K562 (cell line): ENCODE measurements around the gene AMH. TPM values are rescaled to one million over a fixed set of nuclear protein-coding genes. Genes with fewer than 3 reads are reported as not detected.

ENCODE experiments used
- ATAC-seq: fragments of 200-7000 bp; cut with Tn5 transposase; 3 replicates; pipeline ENCODE4 v1.9.1; 2020; ENCODE audit warnings: moderate library complexity
- BruUV-seq: library from RNA; stranded (reverse); fragments of 400-500 nt; replicated peaks from 2 replicates; lab custom pipeline; 2021; lab: Mats Ljungman, UMichigan
- CTCF ChIA-PET: fragments of 300-600 bp; formaldehyde crosslinking; extraction: SDS; loops from one replicate; lab custom pipeline; 2021; ENCODE audit warnings: low intra/inter-chr PET ratio; lab: Yijun Ruan, JAX
- POLR2A ChIA-PET: fragments of 300-600, 350-650 bp; sonication (Branson Sonifier 250); formaldehyde crosslinking; extraction: SDS; loops from one replicate; lab custom pipeline; 2021; ENCODE audit warnings: antibody characterized with exemption, inconsistent platforms; lab: Yijun Ruan, JAX
- DNase-seq, 4 experiments: peaks; one replicate each; pipeline versions ENCODE4 v3.0.0 to v3.0.0-alpha.2; 2011 to 2018; ENCODE audit warnings: low spot score in 3 of 4, mixed read lengths in 3 of 4; ENCODE audit errors: extremely low read depth in 1 of 4
- FAIRE-seq: peaks from 2 replicates; lab custom pipeline; 2011; peaks lifted over from hg19 to GRCh38; lab: Jason Lieb, UNC
- H2AFZ ChIP-seq: 2 replicates; pipeline ENCODE4 v1.6.0; 2011; ENCODE audit warnings: low read depth, low read length, control low read depth, inconsistent platforms
- H3K27ac ChIP-seq: fragments of 200-600 bp; 3 replicates; pipeline ENCODE4 v1.8.0; 2011; ENCODE audit warnings: low read depth, mild to moderate bottlenecking, control low read depth, inconsistent platforms, low read length, moderate library complexity, mixed read lengths; ENCODE audit errors: extremely low read depth
- H3K27me3 ChIP-seq, 2 experiments: fragments of 300-600 bp in 1 of 2; 2 replicates in 1 of 2; 3 replicates in 1 of 2; pipeline versions ENCODE4 v1.6.0 to v1.8.0; 2011; ENCODE audit warnings: inconsistent platforms in 2 of 2, low read length in 2 of 2, mild to moderate bottlenecking in 1 of 2, mixed read lengths in 1 of 2, moderate library complexity in 1 of 2; ENCODE audit not compliant: control insufficient read depth in 2 of 2, insufficient read depth in 2 of 2
- H3K36me3 ChIP-seq: fragments of 300-600 bp; 3 replicates; pipeline ENCODE4 v1.8.0; 2011; ENCODE audit warnings: mild to moderate bottlenecking, low read length, inconsistent platforms; ENCODE audit not compliant: control insufficient read depth, insufficient read depth
- H3K4me1 ChIP-seq, 2 experiments: fragments of 200-600 bp in 1 of 2; replicated peaks in 1 of 2; 2 replicates in 1 of 2; 3 replicates in 1 of 2; pipeline versions ENCODE4 v1.5.1 to v1.8.0; 2011; ENCODE audit warnings: inconsistent platforms in 2 of 2, low read length in 2 of 2, mild to moderate bottlenecking in 1 of 2, mixed read lengths in 1 of 2, moderate library complexity in 1 of 2; ENCODE audit not compliant: control insufficient read depth in 2 of 2, insufficient read depth in 2 of 2
- H3K4me2 ChIP-seq: 2 replicates; pipeline ENCODE4 v1.6.1; 2011; ENCODE audit warnings: low read length, control low read depth, inconsistent platforms, mixed read lengths; ENCODE audit not compliant: insufficient read depth
- H3K4me3 ChIP-seq: fragments of 200-600 bp; sonication (generic), shearing (Covaris generic); 2 replicates; pipeline ENCODE4 v1.5.1; 2016; ENCODE audit warnings: control low read depth, inconsistent platforms
- H3K79me2 ChIP-seq: fragments of 200-600 bp; 3 replicates; pipeline ENCODE4 v1.8.0; 2011; ENCODE audit warnings: low read length, inconsistent platforms; ENCODE audit not compliant: control insufficient read depth, insufficient read depth
- H3K9ac ChIP-seq, 2 experiments: 2 replicates each; pipeline versions ENCODE4 v1.6.0 to v1.6.1; 2011; ENCODE audit warnings: low read depth in 2 of 2, low read length in 2 of 2, control low read depth in 1 of 2, inconsistent platforms in 1 of 2, mild to moderate bottlenecking in 1 of 2, mixed read lengths in 1 of 2; ENCODE audit not compliant: insufficient read depth in 1 of 2
- H3K9me1 ChIP-seq: one replicate; pipeline ENCODE4 v1.6.0; 2011; ENCODE audit warnings: inconsistent platforms, mild to moderate bottlenecking, low read length, moderate library complexity; ENCODE audit not compliant: control insufficient read depth, insufficient read depth
- H3K9me3 ChIP-seq: replicated peaks from 2 replicates; pipeline ENCODE4 v1.5.1; 2011; ENCODE audit warnings: low read depth, low read length, inconsistent platforms; ENCODE audit not compliant: control insufficient read depth, insufficient read depth
- H4K20me1 ChIP-seq: replicated peaks from 2 replicates; pipeline ENCODE4 v1.6.1; 2011; ENCODE audit warnings: low read length, inconsistent platforms, mixed read lengths; ENCODE audit not compliant: control insufficient read depth, insufficient read depth
- FOXJ2 ChIP-seq: fragments of 200-800 bp; sonication (Bioruptor generic); IDR thresholded peaks from 2 replicates; pipeline ENCODE4 v1.6.1; 2016; ENCODE audit warnings: missing genetic modification characterization, missing compliant biosample characterization
- POLR2G ChIP-seq: fragments of 200-400 bp; formaldehyde crosslinking; IDR thresholded peaks from 2 replicates; pipeline ENCODE4 v1.6.1; 2017; ENCODE audit warnings: low read depth, mild to moderate bottlenecking, antibody characterized with exemption, low read length, moderate library complexity
- SMARCE1 ChIP-seq: fragments of 450-650 bp; IDR thresholded peaks from 2 replicates; pipeline ENCODE4 v1.7.1; 2016; ENCODE audit warnings: mild to moderate bottlenecking
- WGBS: fragments of 100-300 bp; shearing (Covaris generic); methylation state at CpG from one replicate; pipeline ENCODE4 v1.1.6; 2016; ENCODE audit warnings: low coverage, mixed read lengths; ENCODE audit not compliant: insufficient coverage; ENCODE audit errors: missing lambda C conversion rate; 5-methylcytosine and 5-hydroxymethylcytosine counted together
- in situ Hi-C: fragments of 300-500 bp; cut with MboI; formaldehyde crosslinking; loops from 4 replicates; pipeline ENCODE4 v1.15.0; 2018; ENCODE audit warnings: inconsistent platforms, mixed read lengths
- intact Hi-C: fragments of 100-400 bp; cut with micrococcal nuclease; formaldehyde crosslinking; loops from 2 replicates; pipeline ENCODE4 v1.14.2; 2022
- polyA plus RNA-seq, 8 experiments: library from polyadenylated mRNA; depleted of rRNA in 4 of 8; stranded (reverse) in 5 of 8; unstranded in 3 of 8; fragments of >200 nt; fragmentation: Nextera tagmentation in 2 of 8; fragmentation: Illumina TruSeq in 1 of 8; extraction: Ambion mirVana in 2 of 8; extraction: Trizol in 1 of 8; gene quantifications; 2 replicates each; pipeline versions ENCODE4 v1.2.1 to v1.2.3, GENCODE V29; 2011 to 2014; ENCODE audit warnings: inconsistent platforms in 1 of 8, missing spikeins in 1 of 8
- total RNA-seq, 7 experiments: library from RNA; depleted of rRNA in 6 of 7; stranded (reverse); fragments of >200 nt in 6 of 7; fragmentation: Illumina TruSeq in 2 of 7; extraction: Trizol in 2 of 7; gene quantifications; 2 replicates each; pipeline versions ENCODE4 v1.2.1 to v1.2.3, GENCODE V29; 2011 to 2021; ENCODE audit warnings: low replicate concordance in 1 of 7
- TF ChIP-seq, protein P1 (sequence below): sonication (generic); formaldehyde crosslinking; IDR thresholded peaks from 2 replicates; pipeline ENCODE4 v1.8.1; 2023; ENCODE audit warnings: mild to moderate bottlenecking, missing genetic modification reagents
- TF ChIP-seq, protein P2 (sequence below): fragments of 450-650 bp; IDR thresholded peaks from one replicate; pipeline ENCODE4 v1.6.1; 2018; ENCODE audit warnings: mild to moderate bottlenecking, moderate library complexity; ENCODE audit not compliant: partially characterized antibody

AMH gene
- total and polyA plus RNA-seq, 9 of the 15 experiments (the other 6 are each of a cell fraction or from before 2014, with no cell fraction given): 0.29 to 27.4 (median 2.6) TPM; not detected in 2

DNA sequence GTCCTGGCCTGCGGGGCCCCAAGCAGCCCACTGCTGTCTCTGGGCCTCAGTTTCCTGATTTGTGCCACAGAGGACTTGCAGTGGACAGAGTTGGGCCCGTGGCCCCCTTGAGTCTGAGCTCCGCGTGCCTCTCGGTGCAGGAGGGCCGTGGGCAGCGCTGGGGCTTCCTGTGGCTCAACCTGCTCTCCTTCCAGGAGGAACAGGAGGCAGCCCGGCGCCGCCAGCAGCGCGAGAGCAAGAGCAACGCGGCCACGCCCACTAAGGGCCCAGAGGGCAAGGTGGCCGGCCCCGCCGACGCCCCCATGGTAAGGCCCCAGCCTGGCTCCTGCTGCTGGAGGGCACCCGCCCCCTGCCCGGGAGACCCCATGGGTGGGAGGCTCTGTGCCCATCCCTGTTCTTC lies 38.9 kb upstream of the AMH start:
- TF ChIP-seq, protein P1, sequence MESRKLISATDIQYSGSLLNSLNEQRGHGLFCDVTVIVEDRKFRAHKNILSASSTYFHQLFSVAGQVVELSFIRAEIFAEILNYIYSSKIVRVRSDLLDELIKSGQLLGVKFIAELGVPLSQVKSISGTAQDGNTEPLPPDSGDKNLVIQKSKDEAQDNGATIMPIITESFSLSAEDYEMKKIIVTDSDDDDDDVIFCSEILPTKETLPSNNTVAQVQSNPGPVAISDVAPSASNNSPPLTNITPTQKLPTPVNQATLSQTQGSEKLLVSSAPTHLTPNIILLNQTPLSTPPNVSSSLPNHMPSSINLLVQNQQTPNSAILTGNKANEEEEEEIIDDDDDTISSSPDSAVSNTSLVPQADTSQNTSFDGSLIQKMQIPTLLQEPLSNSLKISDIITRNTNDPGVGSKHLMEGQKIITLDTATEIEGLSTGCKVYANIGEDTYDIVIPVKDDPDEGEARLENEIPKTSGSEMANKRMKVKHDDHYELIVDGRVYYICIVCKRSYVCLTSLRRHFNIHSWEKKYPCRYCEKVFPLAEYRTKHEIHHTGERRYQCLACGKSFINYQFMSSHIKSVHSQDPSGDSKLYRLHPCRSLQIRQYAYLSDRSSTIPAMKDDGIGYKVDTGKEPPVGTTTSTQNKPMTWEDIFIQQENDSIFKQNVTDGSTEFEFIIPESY (CRISPR knock-in tag): 0 out of 2 replicates have a peak, but pooled peaks have one; percentile 10
- TF ChIP-seq FOXJ2: no peak
- peak; percentile 29; the same call in 1 of the 2 replicates for TF ChIP-seq POLR2G
- TF ChIP-seq, protein P2, sequence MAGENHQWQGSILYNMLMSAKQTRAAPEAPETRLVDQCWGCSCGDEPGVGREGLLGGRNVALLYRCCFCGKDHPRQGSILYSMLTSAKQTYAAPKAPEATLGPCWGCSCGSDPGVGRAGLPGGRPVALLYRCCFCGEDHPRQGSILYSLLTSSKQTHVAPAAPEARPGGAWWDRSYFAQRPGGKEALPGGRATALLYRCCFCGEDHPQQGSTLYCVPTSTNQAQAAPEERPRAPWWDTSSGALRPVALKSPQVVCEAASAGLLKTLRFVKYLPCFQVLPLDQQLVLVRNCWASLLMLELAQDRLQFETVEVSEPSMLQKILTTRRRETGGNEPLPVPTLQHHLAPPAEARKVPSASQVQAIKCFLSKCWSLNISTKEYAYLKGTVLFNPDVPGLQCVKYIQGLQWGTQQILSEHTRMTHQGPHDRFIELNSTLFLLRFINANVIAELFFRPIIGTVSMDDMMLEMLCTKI: no peak
- TF ChIP-seq SMARCE1: no peak
- ChIA-PET POLR2A (no interaction called here), CTCF (no interaction called here)
- Histone ChIP-seq H3K9ac (no peak overlapping the region), H3K27ac (no peak overlapping the region), H3K4me2 (no peak overlapping the region), H3K4me3 (no peak overlapping the region), H3K27me3 (no peaks in the 10 kb centered on the region), H3K9me1 (no peaks in the 10 kb centered on the region), H3K36me3 (peaks cover 96% of the 10 kb centered on the region; the same call in 2 of the 3 replicates), H3K4me1 (peaks cover 0 to 55% of the 10 kb centered on the region in 2 experiments; a peak in 3 of 5 replicates), H3K79me2 (0 out of 3 replicates have a peak, but pooled peaks cover 2% of the 10 kb centered on the region), H3K9me3 (no peaks in the 10 kb centered on the region), H4K20me1 (0 out of 2 replicates have a peak, but pooled peaks cover 9% of the 10 kb centered on the region), H2AFZ (no peak overlapping the region)
- in situ Hi-C loops (no loop called here), intact Hi-C loops (no loop called here)
- FAIRE-seq (no peak), ATAC-seq (no peak), DNase-seq (no peak)
- no TSS peak for BruUV-seq
- 99% methylated on average over 9 of the region's 21 CpGs for WGBS
